Prostate gland (tissue), 2 donors: ENCODE measurements around the gene SS18L1. TPM values are rescaled to one million over a fixed set of nuclear protein-coding genes. Genes with fewer than 3 reads are reported as not detected.

Experiments
- DNase-seq: peaks from one replicate; pipeline ENCODE4 v3.0.0-alpha.2; 2019; ENCODE audit warnings: low spot score
- H3K27ac ChIP-seq, 2 donors: fragments of 200-600 bp; sonication (generic); 2 replicates each; pipeline ENCODE4 v1.5.1; 2017 to 2019
- H3K27me3 ChIP-seq: fragments of 200-600 bp; sonication (generic); replicated peaks from 2 replicates; pipeline ENCODE4 v1.5.1; 2019; ENCODE audit not compliant: insufficient read depth
- H3K36me3 ChIP-seq, 2 donors: fragments of 200-600 bp; sonication (generic); 1 replicate in 1 of 2; 2 replicates in 1 of 2; pipeline versions ENCODE4 v1.5.1 to v1.8.1; 2017 to 2019
- H3K4me1 ChIP-seq: fragments of 200-600 bp; sonication (generic); replicated peaks from 2 replicates; pipeline ENCODE4 v1.5.1; 2019
- H3K4me3 ChIP-seq, 2 donors: fragments of 200-600 bp; sonication (generic); 2 replicates each; pipeline ENCODE4 v1.5.1; 2017 to 2019
- H3K9me3 ChIP-seq: fragments of 200-600 bp; sonication (generic); 2 replicates; pipeline ENCODE4 v1.5.1; 2017
- POLR2A ChIP-seq: fragments of 450-650 bp; IDR thresholded peaks from one replicate; pipeline ENCODE4 v1.6.1; 2016; ENCODE audit warnings: antibody characterized with exemption, mild to moderate bottlenecking
- POLR2AphosphoS5 ChIP-seq: sonication (generic); formaldehyde crosslinking; IDR thresholded peaks from one replicate; pipeline ENCODE4 v1.6.1; 2017; ENCODE audit warnings: antibody characterized with exemption
- WGBS: methylation state at CpG from one replicate; pipeline ENCODE4 v1.1.5; 2018; 5-methylcytosine and 5-hydroxymethylcytosine counted together
- intact Hi-C: fragments of 100-400 bp; cut with DNase I; formaldehyde crosslinking; loops from one replicate; pipeline ENCODE4 v1.14.2; 2022
- total RNA-seq, 2 donors: library from RNA; depleted of rRNA; stranded (reverse); fragments of >200 nt; gene quantifications; one replicate each; pipeline ENCODE4 v1.1.0, GENCODE V29; 2016
- TF ChIP-seq, protein P1 (sequence below), 4 experiments: fragments of 200-600 bp in 2 of 4; fragments of 450-650 bp in 2 of 4; sonication (generic) in 2 of 4; IDR thresholded peaks; 1 replicate in 3 of 4; 2 replicates in 1 of 4; pipeline ENCODE4 v1.5.1; 2016 to 2019; ENCODE audit warnings: antibody characterized with exemption in 4 of 4, mild to moderate bottlenecking in 2 of 4, moderate library complexity in 2 of 4

SS18L1 gene
- total RNA-seq, 2 donors from 2014 or later, result 17.9 to 32.7 TPM

DNA sequence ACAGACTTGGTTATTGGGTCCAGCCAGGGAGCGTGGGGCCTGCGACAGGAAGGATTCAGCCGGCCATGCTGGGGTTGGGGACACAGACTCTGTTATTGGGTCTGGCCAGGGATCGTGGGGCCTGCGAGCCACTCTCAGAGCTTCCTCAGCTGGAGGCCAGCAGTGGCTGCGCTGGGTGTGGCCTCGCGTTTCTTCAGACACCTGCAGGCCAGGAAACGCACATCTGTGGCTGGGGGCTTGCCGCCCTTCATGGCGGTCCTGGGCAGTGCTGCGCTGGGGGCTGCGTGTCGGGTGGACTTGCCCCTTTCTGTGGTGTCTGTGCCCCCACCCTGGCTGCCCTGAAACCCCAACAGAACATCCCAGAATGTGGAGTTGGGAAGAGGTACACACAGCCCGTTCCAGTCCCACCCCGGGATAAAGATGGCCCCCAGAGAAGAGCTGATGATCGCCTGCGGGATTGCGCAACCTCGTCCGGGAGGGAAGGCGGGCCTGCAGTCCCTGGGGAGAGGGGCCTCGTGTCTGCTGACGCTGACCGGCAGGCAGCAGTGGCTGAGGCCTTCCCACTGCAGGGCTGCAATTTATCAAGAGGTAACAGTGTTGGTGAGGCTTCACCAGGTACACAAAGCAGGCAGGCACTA, 22.3 kb downstream of the SS18L1 start:
- H3K36me3 ChIP-seq, result peaks cover 0 to 18% of the 10 kb centered on the region in 2 donors
- 85% methylated on average over 20 of the region's 25 CpGs for WGBS
- intact Hi-C loops, result no loop called here
- no peaks in the 10 kb centered on the region for H3K4me1 ChIP-seq
- H3K4me3 ChIP-seq, result no peak overlapping the region
- no peak for DNase-seq
- no peaks in the 10 kb centered on the region for H3K27me3 ChIP-seq
- TF ChIP-seq POLR2AphosphoS5, result no peak
- TF ChIP-seq, protein P1, sequence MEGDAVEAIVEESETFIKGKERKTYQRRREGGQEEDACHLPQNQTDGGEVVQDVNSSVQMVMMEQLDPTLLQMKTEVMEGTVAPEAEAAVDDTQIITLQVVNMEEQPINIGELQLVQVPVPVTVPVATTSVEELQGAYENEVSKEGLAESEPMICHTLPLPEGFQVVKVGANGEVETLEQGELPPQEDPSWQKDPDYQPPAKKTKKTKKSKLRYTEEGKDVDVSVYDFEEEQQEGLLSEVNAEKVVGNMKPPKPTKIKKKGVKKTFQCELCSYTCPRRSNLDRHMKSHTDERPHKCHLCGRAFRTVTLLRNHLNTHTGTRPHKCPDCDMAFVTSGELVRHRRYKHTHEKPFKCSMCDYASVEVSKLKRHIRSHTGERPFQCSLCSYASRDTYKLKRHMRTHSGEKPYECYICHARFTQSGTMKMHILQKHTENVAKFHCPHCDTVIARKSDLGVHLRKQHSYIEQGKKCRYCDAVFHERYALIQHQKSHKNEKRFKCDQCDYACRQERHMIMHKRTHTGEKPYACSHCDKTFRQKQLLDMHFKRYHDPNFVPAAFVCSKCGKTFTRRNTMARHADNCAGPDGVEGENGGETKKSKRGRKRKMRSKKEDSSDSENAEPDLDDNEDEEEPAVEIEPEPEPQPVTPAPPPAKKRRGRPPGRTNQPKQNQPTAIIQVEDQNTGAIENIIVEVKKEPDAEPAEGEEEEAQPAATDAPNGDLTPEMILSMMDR (IDR thresholded peaks at IDR 0.05), result no peak
- H3K27ac ChIP-seq, result no peak overlapping the region
- no peaks in the 10 kb centered on the region for H3K9me3 ChIP-seq

DNA sequence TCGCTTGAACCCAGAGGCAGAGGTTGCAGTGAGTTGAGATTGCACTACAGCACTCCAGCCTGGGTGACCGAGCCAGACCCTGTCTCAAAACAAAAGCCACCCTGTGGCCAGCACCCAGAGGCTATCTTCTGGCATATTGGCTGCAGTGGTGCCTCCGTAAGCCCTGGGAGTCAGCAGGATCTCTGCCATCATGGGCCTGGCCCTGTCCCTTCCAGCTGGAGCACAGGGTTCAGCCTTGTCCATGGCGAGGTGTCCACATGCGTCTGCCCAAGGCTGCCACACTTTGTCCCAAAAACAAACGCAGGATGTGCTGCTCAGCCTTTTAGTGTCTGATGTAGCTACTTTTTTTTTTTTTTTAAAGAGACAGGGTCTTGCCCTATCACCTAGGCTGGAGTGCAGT, 23.9 kb downstream of the SS18L1 start:
- no peaks in the 10 kb centered on the region for H3K9me3 ChIP-seq
- TF ChIP-seq, protein P1 (IDR thresholded peaks at IDR 0.05), result no peak
- TF ChIP-seq POLR2A (no peak), POLR2AphosphoS5 (no peak)
- H3K36me3 ChIP-seq, result peaks cover 0 to 11% of the 10 kb centered on the region in 2 donors
- no peak overlapping the region for H3K4me3 ChIP-seq
- no peak overlapping the region for H3K27ac ChIP-seq
- no peaks in the 10 kb centered on the region for H3K27me3 ChIP-seq
- no peak for DNase-seq
- no peaks in the 10 kb centered on the region for H3K4me1 ChIP-seq
- intact Hi-C loops, result no loop called here
- 76% methylated on average over 6 of the region's 6 CpGs for WGBS

DNA sequence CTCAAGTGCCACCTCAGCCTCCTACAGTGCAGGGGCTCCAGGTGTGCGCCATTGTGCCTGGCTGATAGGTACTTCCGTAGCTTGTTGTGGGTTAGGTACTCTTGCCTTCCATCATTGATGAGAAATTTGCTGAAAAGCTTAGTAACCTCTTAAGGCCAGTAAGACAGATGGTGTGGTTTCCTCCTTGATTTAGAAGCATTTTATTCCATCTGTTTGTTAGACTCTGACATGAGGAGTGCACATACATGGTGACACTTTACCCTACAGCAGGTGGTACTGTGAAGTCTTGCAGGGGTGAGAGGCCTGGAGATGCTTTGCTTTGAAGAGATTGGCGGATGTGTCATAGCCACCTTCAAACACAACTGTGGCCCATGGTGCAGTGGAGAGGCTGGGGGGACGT, 24.5 kb downstream of the SS18L1 start:
- H3K4me1 ChIP-seq, result no peaks in the 10 kb centered on the region
- 73% methylated on average over 4 of the region's 4 CpGs for WGBS
- H3K36me3 ChIP-seq, result peaks cover 0 to 11% of the 10 kb centered on the region in 2 donors
- no peak overlapping the region for H3K27ac ChIP-seq
- H3K27me3 ChIP-seq, result no peaks in the 10 kb centered on the region
- TF ChIP-seq POLR2A (no peak), POLR2AphosphoS5 (no peak)
- TF ChIP-seq, protein P1 (IDR thresholded peaks at IDR 0.05), result no peak
- no peak overlapping the region for H3K4me3 ChIP-seq
- no peaks in the 10 kb centered on the region for H3K9me3 ChIP-seq
- intact Hi-C loops, result no loop called here
- no peak for DNase-seq

DNA sequence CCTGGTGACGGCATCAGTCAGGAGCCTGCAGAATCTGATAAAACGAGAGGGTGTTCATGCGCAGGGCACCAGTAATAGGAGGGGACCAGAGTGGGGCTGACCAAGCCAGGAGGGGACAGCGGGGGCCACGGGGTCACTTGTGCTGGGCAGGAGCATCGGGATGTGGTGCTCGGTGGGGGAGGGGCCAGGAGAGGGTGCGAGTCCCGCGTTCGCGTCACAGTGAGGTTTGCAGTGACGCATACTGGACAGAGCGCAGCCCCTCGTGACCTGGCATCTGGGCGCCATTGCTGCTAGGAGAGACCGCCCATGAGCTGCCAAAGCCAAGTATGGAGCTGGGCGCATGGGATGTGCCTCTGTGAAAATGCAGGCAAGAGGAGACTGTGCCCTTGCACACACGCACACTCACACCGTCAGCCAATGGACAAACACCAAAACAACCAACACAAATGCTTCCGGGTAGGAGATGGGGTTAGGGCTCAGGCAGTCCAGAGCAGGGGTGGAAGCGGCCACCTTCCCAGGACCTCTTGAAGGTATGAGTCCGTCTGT, 25.4 kb downstream of the SS18L1 start:
- no peaks in the 10 kb centered on the region for H3K9me3 ChIP-seq
- peaks cover 0 to 8% of the 10 kb centered on the region in 2 donors for H3K36me3 ChIP-seq
- no peak overlapping the region for H3K4me3 ChIP-seq
- WGBS, result 92% methylated on average over 23 of the region's 23 CpGs
- no peak overlapping the region for H3K27ac ChIP-seq
- intact Hi-C loops, result no loop called here
- H3K4me1 ChIP-seq, result no peaks in the 10 kb centered on the region
- TF ChIP-seq, protein P1 (IDR thresholded peaks at IDR 0.05), result no peak
- TF ChIP-seq POLR2A (no peak), POLR2AphosphoS5 (no peak)
- DNase-seq, result no peak
- no peaks in the 10 kb centered on the region for H3K27me3 ChIP-seq

DNA sequence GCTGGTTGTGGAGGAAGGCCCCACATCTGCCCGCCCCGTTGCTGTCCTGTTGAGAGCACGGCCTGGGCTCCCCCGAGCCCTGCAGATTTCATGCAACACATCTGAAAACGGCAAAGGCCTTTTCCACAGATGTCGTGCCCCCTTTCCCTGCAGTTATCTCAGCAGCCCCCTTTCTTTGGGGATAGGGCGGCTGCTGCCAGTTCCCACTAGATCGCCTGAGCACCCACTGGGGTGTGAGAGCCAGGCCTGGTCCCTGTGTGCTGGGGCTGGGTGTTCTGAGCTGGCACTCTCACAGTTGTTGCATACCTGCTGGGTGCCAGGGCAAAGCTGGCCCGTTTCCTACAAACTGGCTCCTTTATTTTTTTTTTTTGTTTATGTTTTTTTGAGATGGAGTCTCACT, 27.0 kb downstream of the SS18L1 start:
- H3K27me3 ChIP-seq, result no peaks in the 10 kb centered on the region
- H3K36me3 ChIP-seq, result no peaks in the 10 kb centered on the region
- H3K4me1 ChIP-seq, result no peaks in the 10 kb centered on the region
- WGBS, result 91% methylated on average over 9 of the region's 9 CpGs
- no peaks in the 10 kb centered on the region for H3K9me3 ChIP-seq
- intact Hi-C loops, result no loop called here
- no peak for DNase-seq
- H3K27ac ChIP-seq, result no peak overlapping the region
- TF ChIP-seq POLR2AphosphoS5 (no peak), POLR2A (no peak)
- TF ChIP-seq, protein P1 (IDR thresholded peaks at IDR 0.05), result no peak
- no peak overlapping the region for H3K4me3 ChIP-seq
